ENCODE measurements around the gene LINC01488. TPM values are rescaled to one million over a fixed set of nuclear protein-coding genes. Genes with fewer than 3 reads are reported as not detected.

Gene LINC01488
- total RNA-seq, 1 experiment from 2014 or later, result not detected

DNA sequence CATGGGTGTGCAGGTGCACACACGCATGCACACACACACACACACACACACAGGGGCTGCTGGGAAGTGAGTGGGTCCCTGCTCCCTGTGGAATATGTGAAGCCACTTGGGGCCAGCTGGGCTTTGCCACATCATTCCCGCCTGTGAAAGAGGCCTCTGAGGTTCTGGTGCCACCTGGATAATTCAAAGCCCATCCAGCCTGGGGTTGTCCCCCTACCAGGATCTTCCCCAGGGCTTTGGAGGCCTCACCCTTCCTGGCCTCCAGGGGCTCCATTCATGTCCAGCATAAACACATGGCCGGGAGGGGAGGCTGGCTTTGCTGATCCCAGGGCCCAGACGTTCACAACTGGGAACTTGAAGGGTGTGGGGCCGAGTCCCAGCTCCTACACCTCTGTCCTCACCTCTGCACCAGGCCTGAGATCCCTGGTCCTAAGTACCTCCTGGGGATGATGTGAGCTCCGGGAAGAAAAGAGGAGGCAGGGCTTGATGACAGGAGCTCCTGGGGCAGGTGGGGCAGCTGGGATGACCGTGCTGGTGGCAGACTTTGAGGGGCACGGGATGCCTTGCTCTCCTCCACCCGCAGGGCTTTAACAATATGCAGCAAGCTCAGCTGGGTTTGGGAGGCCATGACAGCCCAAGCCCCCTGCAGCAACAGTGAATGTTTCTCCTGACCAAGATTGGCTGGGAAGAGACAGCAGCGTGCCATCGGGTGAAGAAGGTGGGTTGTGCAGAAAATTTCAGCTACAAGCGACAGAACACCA, 14.2 kb downstream of the LINC01488 start:
- H3K4me2 ChIP-seq (ENCODE audit: low read length), result no peak overlapping the region
- H3K27ac ChIP-seq (ENCODE audit: low read depth, low read length), result no peak overlapping the region
- intact Hi-C loops (cut with micrococcal nuclease), result loop anchor here (5.0 kb wide), 1 partner anchor 142 kb away; no protein-coding TSS in a partner anchor
- H3K79me2 ChIP-seq (ENCODE audit: insufficient read depth, low read length), result no peaks in the 10 kb centered on the region
- H3K4me1 ChIP-seq (ENCODE audit: control insufficient read depth in 1 of 2, insufficient read depth in 2 of 2, low read length in 2 of 2), result peaks cover 12 to 27% of the 10 kb centered on the region in 2 experiments
- H3K4me3 ChIP-seq (replicated peaks in 1 of 2; ENCODE audit: low read depth in 1 of 2, low read length in 2 of 2), result no peak overlapping the region
- ChIA-PET RAD21 (ENCODE audit: low non-redundant PET in 1 of 2, low total read pairs in 2 of 2, uncharacterized antibody in 2 of 2, unreplicated experiment in 2 of 2) (no interaction called here), CTCF (interaction anchor here (1.0 kb wide), 1 partner anchor 93 kb away, joined by 3 read pairs; no protein-coding TSS in a partner anchor), POLR2A (no interaction called here)
- no peaks in the 10 kb centered on the region for H3K9me3 ChIP-seq (ENCODE audit: control insufficient read depth in 1 of 2, insufficient read depth in 1 of 2, low read depth in 1 of 2, low read length in 2 of 2)
- no peaks in the 10 kb centered on the region for H4K20me1 ChIP-seq (ENCODE audit: insufficient read depth)
- H3K9me2 ChIP-seq (ENCODE audit: insufficient read depth), result no peaks in the 10 kb centered on the region
- no peak for DNase-seq (ENCODE audit: low read depth, low spot score)
- H3K27me3 ChIP-seq (ENCODE audit: insufficient read depth, low read length), result peaks cover 3% of the 10 kb centered on the region; the same call in 1 of the 2 replicates
- no peak overlapping the region for H3K9ac ChIP-seq (ENCODE audit: low read length)
- BruUV-seq (replicated peaks), result no TSS peak
- no peaks in the 10 kb centered on the region for H3K36me3 ChIP-seq (ENCODE audit: control insufficient read depth in 1 of 2, insufficient read depth in 2 of 2, low read length in 2 of 2)
- H2AFZ ChIP-seq (ENCODE audit: low read depth, low read length, poor library complexity, severe bottlenecking), result no peak overlapping the region
- ATAC-seq, result no peak
- TF ChIP-seq JUND (IDR thresholded peaks at IDR 0.05) (no peak), POLR2AphosphoS5 (IDR thresholded peaks at IDR 0.05; ENCODE audit: low read depth, low read length) (no peak), ZNF274 (IDR thresholded peaks at IDR 0.05; ENCODE audit: low read depth, low read length) (no peak), RAD21 (IDR thresholded peaks at IDR 0.05; ENCODE audit: low read depth) (no peak), MAX (IDR thresholded peaks at IDR 0.05) (no peak), ELF1 (IDR thresholded peaks at IDR 0.05; ENCODE audit: borderline replicate concordance, low read depth) (no peak), ZBTB33 (IDR thresholded peaks at IDR 0.05; ENCODE audit: extremely low read depth, insufficient replicate concordance, low read length) (no peak), CTCF (IDR thresholded peaks at IDR 0.05 in 2 of 3, conservative IDR thresholded peaks at IDR 0.05 in 1 of 3; ENCODE audit: borderline replicate concordance in 1 of 3, insufficient read depth in 1 of 3, low read depth in 2 of 3, low read length in 2 of 3) (no peak), TCF7L2 (IDR thresholded peaks at IDR 0.05; ENCODE audit: borderline replicate concordance, extremely low read depth, insufficient read depth, insufficient read length) (no peak), SIN3A (IDR thresholded peaks at IDR 0.05; ENCODE audit: low read depth) (no peak)
